Jurkat, Clone E6-1 (cell line): ENCODE results near the gene ABCD3.
"Not testable (repeated sequence)": the region's sequence is repeated elsewhere in the genome, so short reads cannot be mapped to it uniquely, and the experiment has no call there.

Source experiments
- DNase-seq: peaks from one replicate; pipeline ENCODE4 v3.0.0-alpha.2; 2011; ENCODE audit warnings: low read depth, low spot score
- H3K4me3 ChIP-seq: 2 replicates; pipeline ENCODE4 v1.5.1; 2011; ENCODE audit warnings: mild to moderate bottlenecking, low read length, control low read depth, moderate library complexity

Gene ABCD3

GRCh38 chr1:94444819-94445218, 26.6 kb downstream of the ABCD3 start:
- DNase-seq, H3K4me3 ChIP-seq: not testable (repeated sequence)

GRCh38 chr1:94445733-94446132, 27.5 kb downstream of the ABCD3 start:
- not testable (repeated sequence) for H3K4me3 ChIP-seq, DNase-seq

GRCh38 chr1:94446177-94446576, 28.0 kb downstream of the ABCD3 start:
- H3K4me3 ChIP-seq, DNase-seq: not testable (repeated sequence)

- not testable (repeated sequence) for DNase-seq, H3K4me3 ChIP-seq
Measured at GRCh38 chr1:94448741-94449140, 30.6 kb downstream of the ABCD3 start.

DNA sequence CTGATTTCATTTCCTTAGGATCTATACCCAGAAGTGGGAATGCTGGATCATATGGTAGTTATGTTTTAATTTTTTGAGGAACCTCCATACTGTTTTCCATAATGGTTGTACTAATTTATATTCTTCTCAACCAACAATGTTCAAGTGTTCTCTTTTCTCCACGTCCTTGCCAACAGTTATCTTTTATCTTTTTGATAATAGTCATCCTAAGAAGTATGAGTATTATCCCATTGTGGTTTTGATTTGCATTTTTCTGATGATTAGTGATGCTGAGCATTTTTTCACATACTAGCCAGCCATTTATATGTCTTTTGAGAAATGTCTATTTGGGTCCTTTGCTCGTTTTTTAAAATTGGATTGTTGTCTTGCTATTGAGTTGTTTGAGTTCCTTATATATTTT, 38.5 kb downstream of the ABCD3 start:
- H3K4me3 ChIP-seq = no peak overlapping the region
- DNase-seq = no peak

DNA sequence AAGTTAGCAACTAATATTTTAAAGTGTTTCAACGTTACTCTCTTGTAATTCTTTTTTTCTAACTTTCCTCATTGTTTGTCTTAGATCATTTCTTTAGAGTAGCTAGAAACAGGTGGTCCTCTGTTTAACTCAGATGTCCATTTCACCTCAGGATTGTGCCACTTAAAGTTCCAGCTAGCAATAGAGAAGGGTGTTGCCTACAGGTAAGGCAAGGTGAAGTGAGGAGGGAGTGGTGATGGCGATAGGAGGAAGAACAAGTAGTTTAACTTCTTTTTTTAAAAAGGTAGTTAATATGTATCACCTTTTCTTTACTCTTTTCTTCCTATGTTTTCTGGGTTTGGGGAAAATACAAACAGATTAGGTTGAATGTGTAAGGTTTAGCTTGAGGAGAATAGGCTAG, 44.4 kb downstream of the ABCD3 start:
- DNase-seq = no peak
- H3K4me3 ChIP-seq = no peak overlapping the region

- H3K4me3 ChIP-seq = no peak overlapping the region
- DNase-seq = no peak
Measured at GRCh38 chr1:94463056-94463764, 45.0 kb downstream of the ABCD3 start.

DNA sequence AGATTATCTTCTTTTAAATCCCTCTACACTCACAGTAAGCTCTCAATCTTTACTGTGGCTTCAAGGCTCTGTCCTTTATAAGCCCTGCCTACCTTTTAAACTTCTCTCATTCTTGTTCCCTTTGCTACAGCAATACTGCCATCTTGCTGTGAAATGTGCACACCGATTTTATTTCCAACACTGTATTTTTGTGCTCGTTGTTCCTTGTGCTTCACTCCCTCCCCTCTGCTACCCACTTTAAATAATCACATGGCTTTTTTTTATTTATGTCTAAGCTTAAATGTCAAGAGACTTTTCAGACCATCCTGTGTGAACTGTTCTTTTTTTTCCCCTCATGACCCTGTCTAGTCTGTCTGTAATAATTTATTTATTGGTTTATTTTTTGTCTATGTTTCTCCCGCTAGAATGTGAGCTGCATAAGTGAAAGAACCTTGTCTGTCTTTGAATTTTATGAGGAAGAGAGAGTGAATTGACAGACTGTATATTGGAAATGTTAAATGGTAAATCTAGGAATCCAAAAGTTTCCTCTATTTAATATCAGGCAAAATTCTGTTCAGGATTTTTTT, 45.7 kb downstream of the ABCD3 start:
- no peak overlapping the region for H3K4me3 ChIP-seq
- DNase-seq = peak; percentile 64

DNA sequence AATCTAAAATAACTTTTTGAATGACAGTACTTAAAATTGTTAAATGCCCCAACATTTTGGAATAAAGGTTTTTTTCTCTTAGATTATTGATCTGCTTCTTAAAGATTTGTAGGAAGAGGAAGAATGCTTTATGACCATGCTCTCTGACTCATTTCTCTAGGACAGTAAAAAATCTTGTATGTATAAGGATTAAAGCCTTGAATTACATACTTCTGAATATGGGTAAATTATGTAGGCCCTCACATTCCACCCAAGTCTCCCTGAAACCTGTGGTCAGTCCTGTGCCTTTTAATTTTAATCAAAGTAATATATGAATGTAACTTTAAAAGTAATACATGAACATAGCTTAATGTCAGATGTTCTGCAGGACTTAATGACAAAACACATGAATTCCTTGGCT, 50.5 kb downstream of the ABCD3 start:
- DNase-seq = no peak
- no peak overlapping the region for H3K4me3 ChIP-seq

GRCh38 chr1:94471271-94471670, 53.1 kb downstream of the ABCD3 start:
- no peak for DNase-seq
- H3K4me3 ChIP-seq = no peak overlapping the region

GRCh38 chr1:94475232-94475631, 57.0 kb downstream of the ABCD3 start:
- no peak for DNase-seq
- H3K4me3 ChIP-seq = no peak overlapping the region

GRCh38 chr1:94479682-94480081, 61.5 kb downstream of the ABCD3 start:
- no peak overlapping the region for H3K4me3 ChIP-seq
- DNase-seq = no peak

DNA sequence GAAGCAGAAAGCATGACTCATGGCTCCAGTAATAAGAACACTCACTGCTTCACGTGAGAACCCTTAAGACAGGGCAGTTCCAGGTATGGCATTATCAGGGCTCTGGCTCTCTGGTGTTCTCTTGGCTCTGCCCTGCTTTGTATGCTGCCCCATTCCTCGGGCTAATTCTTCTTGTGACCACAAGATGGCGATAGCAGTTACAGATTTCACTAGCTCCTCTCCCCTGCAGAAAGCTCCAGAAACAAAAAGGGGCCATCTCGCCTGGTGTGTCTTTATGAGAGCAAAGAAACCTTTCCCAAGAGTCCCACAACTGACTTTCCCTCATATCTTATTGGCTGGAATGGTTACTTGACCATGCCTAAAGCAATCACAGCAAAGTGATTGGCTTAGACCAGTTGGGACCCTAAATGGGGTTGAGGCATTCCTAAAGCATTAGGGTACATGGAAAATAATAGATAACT, 63.3 kb downstream of the ABCD3 start:
- no peak overlapping the region for H3K4me3 ChIP-seq
- peak; percentile 60 for DNase-seq

GRCh38 chr1:94486990-94487389, 68.8 kb downstream of the ABCD3 start:
- H3K4me3 ChIP-seq = no peak overlapping the region
- no peak for DNase-seq

- H3K4me3 ChIP-seq = no peak overlapping the region
- no peak for DNase-seq
Measured at GRCh38 chr1:94490556-94490955, 72.4 kb downstream of the ABCD3 start.

GRCh38 chr1:94496076-94496755, 78.0 kb downstream of the ABCD3 start:
- no peak overlapping the region for H3K4me3 ChIP-seq
- no peak for DNase-seq

- H3K4me3 ChIP-seq = no peak overlapping the region
- DNase-seq = no peak
Measured at GRCh38 chr1:94501426-94501825, 83.2 kb downstream of the ABCD3 start.

DNA sequence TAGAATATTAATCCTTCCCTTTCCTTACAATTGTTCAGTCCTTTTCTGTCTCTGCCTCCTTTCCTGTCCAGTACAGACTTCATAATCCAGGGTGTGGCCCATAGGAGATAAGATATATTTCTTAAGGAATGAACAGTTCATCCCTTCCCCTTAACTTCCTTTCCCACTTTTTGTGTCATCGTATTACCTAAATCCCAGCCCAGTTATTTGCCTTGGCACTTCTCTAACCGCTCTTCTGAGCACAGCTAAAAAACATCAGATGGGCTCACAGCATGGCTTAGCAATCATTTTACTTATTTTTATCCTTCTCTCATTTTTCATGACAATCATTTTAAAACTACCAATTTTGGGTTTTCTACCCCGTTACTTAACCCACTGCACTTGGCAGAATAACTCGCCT, 83.7 kb downstream of the ABCD3 start:
- no peak for DNase-seq
- H3K4me3 ChIP-seq = no peak overlapping the region

- no peak overlapping the region for H3K4me3 ChIP-seq
- DNase-seq = no peak
Measured at GRCh38 chr1:94503153-94503552, 85.0 kb downstream of the ABCD3 start.

GRCh38 chr1:94504601-94505000, 86.4 kb downstream of the ABCD3 start:
- no peak for DNase-seq
- no peak overlapping the region for H3K4me3 ChIP-seq
